ENCODE measurements around the gene STK35.

DNA sequence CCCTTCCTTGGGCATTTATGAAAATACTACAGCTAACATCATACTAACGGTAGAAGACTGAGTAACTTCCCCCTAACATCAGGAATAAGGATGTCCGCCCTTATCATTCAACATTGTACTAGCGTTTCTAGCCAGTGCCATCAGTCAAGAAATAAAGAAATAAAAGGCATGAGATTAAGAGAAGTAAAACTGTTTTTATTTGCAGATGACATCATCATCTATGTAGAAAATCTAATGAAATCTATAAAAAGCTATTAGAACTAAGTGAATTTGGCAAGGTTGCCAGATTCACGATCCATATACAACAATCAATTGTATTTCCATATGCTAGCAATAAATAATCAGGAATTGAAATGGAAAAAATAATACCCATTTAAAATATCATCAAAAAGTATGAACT lies 54.6 kb downstream of the STK35 start:
- TF ChIP-seq, protein P1, sequence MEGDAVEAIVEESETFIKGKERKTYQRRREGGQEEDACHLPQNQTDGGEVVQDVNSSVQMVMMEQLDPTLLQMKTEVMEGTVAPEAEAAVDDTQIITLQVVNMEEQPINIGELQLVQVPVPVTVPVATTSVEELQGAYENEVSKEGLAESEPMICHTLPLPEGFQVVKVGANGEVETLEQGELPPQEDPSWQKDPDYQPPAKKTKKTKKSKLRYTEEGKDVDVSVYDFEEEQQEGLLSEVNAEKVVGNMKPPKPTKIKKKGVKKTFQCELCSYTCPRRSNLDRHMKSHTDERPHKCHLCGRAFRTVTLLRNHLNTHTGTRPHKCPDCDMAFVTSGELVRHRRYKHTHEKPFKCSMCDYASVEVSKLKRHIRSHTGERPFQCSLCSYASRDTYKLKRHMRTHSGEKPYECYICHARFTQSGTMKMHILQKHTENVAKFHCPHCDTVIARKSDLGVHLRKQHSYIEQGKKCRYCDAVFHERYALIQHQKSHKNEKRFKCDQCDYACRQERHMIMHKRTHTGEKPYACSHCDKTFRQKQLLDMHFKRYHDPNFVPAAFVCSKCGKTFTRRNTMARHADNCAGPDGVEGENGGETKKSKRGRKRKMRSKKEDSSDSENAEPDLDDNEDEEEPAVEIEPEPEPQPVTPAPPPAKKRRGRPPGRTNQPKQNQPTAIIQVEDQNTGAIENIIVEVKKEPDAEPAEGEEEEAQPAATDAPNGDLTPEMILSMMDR (IDR thresholded peaks at IDR 0.05), result no peak
- no peak for TF ChIP-seq POLR2A (IDR thresholded peaks at IDR 0.05)

Data from tibial nerve (tissue), 3 donors.